ENCODE results near the gene RORB. TPM values are rescaled to one million over a fixed set of nuclear protein-coding genes. Genes with fewer than 3 reads are reported as not detected.

The RORB gene
- total RNA-seq, 2 experiments from 2014 or later: 0.04 to 0.11 TPM

- intact Hi-C loops (cut with micrococcal nuclease): no loop called here
- POLR2A ChIA-PET: no interaction called here
- no peak overlapping the region for H3K4me3 Mint-ChIP-seq
Observed at GRCh38 chr9:74653410-74654080, 156.4 kb downstream of the RORB start.

GRCh38 chr9:74662674-74663073 is 165.5 kb downstream of the RORB start:
- Mint-ChIP-seq H3K27ac (no peak overlapping the region), H3K36me3 (ENCODE audit: low read depth) (no peaks in the 10 kb centered on the region), H3K9me3 (no peaks in the 10 kb centered on the region), H3K4me1 (ENCODE audit: low read depth) (no peaks in the 10 kb centered on the region), H3K4me3 (no peak overlapping the region), H3K27me3 (peaks cover 3% of the 10 kb centered on the region)
- ChIA-PET CTCF (interaction anchor here (1.4 kb wide), 1 partner anchor 18 kb away, joined by 4 read pairs; no protein-coding TSS in a partner anchor), POLR2A (no interaction called here)
- TF ChIP-seq CTCF (IDR thresholded peaks at IDR 0.05): no peak
- no peak for ATAC-seq
- intact Hi-C loops (cut with micrococcal nuclease): no loop called here
- DNase-seq: no peak

More at GRCh38 chr9:74653410-74654080, 156.4 kb downstream of the RORB start:
- Mint-ChIP-seq H3K4me1 (ENCODE audit: low read depth) (no peaks in the 10 kb centered on the region), H3K9me3 (no peaks in the 10 kb centered on the region), H3K36me3 (ENCODE audit: low read depth) (no peaks in the 10 kb centered on the region), H3K27ac (no peak overlapping the region), H3K27me3 (peaks cover 9% of the 10 kb centered on the region)
- ATAC-seq (no peak), DNase-seq (no peak)
- CTCF ChIA-PET: interaction anchor here (1.2 kb wide), 1 partner anchor 9 kb away, joined by 3 read pairs; no protein-coding TSS in a partner anchor
- TF ChIP-seq CTCF (IDR thresholded peaks at IDR 0.05): no peak

GRCh38 chr9:74663439-74663838 is 166.3 kb downstream of the RORB start:
- Mint-ChIP-seq H3K36me3 (ENCODE audit: low read depth) (no peaks in the 10 kb centered on the region), H3K4me3 (no peak overlapping the region), H3K9me3 (no peaks in the 10 kb centered on the region), H3K4me1 (ENCODE audit: low read depth) (no peaks in the 10 kb centered on the region), H3K27ac (no peak overlapping the region), H3K27me3 (peaks cover 3% of the 10 kb centered on the region)
- ChIA-PET CTCF (interaction anchor here (1.4 kb wide), 1 partner anchor 19 kb away, joined by 4 read pairs; no protein-coding TSS in a partner anchor), POLR2A (interaction anchor here (0.6 kb wide), 2 partner anchors 417 to 652 kb away, joined by 3 read pairs; no protein-coding TSS in a partner anchor)
- DNase-seq: no peak
- intact Hi-C loops (cut with micrococcal nuclease): no loop called here
- ATAC-seq: no peak
- TF ChIP-seq CTCF (IDR thresholded peaks at IDR 0.05): no peak

- no peak for ATAC-seq
- H3K27ac Mint-ChIP-seq: no peak overlapping the region
Observed at GRCh38 chr9:74666625-74667316, 169.6 kb downstream of the RORB start.

More at GRCh38 chr9:74666625-74667316, 169.6 kb downstream of the RORB start:
- Mint-ChIP-seq H3K9me3 (no peaks in the 10 kb centered on the region), H3K4me3 (no peak overlapping the region), H3K4me1 (ENCODE audit: low read depth) (no peaks in the 10 kb centered on the region), H3K36me3 (ENCODE audit: low read depth) (no peaks in the 10 kb centered on the region), H3K27me3 (peaks cover 3% of the 10 kb centered on the region)
- ChIA-PET CTCF (no interaction called here), POLR2A (no interaction called here)
- no peak for DNase-seq
- TF ChIP-seq CTCF (IDR thresholded peaks at IDR 0.05): no peak
- intact Hi-C loops (cut with micrococcal nuclease): no loop called here
